HG02588 (cell line): ENCODE data around the gene KLHL3.

ENCODE experiments used
- ATAC-seq: cut with Tn5 transposase; IDR thresholded peaks from one replicate; pipeline ENCODE4 v1.9.1; 2021; ENCODE audit warnings: mild to moderate bottlenecking, moderate library complexity; ENCODE audit not compliant: unreplicated experiment

Gene KLHL3

DNA sequence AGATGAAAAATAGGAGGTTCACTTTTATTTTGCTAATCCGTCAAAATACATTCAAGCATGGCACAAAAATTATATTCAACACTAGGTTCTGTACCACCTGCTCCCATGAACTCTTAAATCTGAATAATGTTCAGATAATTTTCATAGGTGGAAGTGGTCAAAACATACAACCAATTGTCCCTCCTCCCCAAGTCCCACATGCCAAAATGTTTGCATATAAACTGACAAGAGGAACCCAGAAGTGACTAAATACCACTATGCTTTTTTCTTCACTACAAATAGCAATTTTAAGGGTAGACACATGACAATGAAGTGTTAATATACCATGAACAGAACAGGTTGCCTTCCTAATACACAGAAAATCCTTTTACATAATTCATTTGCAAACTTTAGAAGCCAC, 14.5 kb upstream of the KLHL3 start:
- no peak for ATAC-seq

DNA sequence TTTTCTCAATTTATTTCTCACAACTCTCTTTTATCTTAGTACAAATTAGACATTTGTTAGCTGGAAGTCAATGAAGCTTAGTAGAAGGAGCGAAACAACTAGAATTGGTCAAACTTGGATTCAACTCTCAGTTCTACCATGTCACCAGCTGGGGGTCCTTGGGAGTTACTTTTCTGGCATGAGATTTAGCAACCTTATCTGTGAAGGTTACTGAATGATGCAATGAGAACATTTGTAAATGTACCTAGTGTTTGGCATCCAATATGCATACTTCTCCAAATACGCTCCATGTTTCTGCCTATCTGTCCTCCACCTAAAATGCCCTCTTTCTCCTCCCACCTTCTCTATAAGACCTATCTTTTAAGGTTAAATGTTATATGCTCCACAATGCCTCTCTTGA, 12.0 kb upstream of the KLHL3 start:
- ATAC-seq, result no peak

DNA sequence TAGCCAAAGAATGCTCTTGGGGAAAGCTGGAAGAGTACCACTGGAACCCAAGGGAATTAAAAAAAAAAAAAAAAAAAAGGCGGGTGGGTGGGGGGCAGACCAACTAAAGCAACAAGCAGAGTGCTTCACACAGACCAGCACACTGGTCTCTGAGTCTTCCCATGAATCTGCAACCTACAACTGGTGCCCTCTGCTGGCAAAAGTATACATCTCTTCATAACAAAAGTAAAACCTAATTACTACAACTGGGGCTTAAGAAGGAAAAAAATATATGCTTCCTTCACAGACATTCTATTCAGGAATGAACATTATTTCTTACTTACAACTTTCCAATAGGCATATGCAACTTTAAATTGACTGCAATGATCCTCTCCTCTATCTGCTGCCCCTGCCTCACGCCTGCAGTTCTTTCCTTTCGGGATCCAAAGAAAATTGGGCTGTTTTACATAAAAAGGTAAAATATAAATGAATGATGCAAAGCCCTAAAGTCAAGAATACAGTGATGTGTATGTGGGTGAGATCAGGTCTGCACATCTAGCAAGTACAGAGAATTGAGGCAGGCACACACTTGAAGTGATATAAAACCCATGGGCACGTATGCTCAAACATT, 7.2 kb upstream of the KLHL3 start:
- no peak for ATAC-seq

DNA sequence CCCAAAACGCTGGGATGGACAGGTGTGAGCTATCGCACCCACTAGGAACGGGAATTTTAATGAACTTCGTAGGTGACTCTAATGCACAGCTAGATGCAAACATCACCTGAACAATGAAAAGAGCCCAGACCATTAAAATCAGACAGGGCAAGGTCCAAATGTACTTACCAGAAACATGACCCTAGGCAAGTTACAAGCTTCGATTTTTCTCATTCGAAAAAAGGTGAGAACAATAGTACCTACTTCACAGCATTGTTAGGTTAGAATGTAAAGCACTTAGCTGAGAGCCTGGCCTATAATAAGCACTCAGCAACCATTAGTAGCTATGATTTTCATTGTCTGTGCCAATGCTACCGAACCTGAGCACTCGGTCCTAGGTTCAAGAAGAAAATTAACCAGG, 5.8 kb upstream of the KLHL3 start:
- ATAC-seq, result no peak

DNA sequence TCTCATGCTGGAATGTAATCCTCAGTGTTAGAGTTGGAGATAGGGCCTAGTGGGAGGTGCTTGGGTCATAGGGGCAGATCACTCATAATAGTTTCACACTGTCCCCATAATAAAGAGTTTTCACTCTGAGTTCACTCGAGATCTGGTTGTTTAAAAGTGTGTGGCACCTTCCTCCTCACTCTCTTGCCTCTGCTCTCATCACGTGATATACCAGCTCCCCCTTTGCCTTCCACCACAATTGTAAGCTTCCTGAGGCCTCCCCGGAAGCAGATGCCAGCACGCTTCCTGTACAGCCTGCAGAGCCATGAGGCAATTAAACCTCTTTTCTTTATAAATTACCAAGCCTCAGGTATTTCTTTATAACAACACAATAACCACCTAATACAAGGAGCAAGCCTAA, 3.8 kb upstream of the KLHL3 start:
- no peak for ATAC-seq

DNA sequence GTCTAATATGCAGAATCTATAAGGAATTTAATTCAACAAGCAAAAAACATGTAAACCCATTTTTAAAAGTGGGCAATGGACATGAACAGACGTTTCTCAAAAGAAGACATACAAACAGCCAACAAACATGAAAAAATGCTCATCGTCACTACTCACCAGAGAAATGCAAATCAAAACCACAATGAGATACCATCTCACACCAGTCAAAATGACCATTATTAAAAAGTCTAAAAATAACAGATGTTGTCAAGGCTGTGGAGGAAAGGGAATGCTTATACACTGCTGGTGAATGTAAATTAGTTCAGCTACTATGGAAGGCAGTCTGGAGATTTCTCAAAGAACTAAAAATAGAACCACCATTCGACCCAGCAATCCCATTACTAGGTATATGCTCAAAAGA, 3.1 kb upstream of the KLHL3 start:
- ATAC-seq, result no peak

DNA sequence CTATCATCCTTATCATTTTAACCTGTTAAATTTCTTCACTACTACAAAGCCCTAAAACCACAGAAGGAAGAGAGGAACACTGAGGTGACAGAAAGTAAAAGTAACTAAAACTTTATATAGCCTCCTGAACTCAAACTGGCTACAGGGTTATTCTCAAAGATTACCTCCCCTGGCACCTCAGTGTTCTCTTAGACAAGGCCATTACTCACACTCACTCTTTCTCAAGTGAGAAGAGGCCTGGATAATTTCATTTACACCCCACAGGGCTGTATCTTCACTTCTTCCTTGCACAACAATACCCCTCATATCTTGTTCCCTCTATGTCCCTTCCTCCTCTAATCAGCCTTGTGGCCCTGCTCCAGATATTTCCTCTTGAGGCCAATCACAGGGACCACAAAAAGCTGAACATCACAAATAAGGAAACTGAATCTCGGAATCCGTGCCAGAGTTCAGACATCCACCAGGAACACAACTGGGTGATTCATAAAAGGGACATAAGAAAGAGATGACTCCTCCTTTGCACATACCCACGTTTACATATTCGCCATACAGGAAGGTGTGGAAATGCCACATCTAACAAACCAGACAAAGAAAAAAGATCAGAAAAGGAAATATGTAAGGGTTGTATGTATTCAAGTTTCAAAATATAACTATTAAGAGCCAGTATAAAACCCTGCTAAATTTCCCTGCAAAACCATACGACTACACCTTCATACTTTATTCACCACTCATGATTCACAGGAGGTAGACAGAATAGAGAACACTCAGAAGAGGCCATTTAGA, 1.7 kb upstream of the KLHL3 start:
- ATAC-seq, result no peak

DNA sequence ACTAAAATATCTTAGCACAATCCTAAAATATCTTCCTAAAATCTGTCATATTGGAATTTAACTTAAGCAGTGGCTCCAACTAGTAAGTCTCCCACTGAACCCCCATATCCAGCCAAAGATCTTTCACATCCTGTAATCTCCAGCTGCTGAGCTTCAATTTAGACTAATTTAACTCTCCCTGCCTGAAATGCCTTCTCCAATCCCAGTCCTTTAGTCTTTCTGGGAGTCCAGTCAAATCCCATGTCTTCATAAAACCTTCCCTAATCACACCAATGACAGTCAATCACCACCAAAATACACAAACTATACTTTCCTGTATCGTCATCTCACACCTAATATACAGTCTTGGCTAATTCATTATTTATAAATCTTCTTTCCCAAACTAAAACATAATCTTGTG, 607 bp upstream of the KLHL3 start:
- no peak for ATAC-seq

DNA sequence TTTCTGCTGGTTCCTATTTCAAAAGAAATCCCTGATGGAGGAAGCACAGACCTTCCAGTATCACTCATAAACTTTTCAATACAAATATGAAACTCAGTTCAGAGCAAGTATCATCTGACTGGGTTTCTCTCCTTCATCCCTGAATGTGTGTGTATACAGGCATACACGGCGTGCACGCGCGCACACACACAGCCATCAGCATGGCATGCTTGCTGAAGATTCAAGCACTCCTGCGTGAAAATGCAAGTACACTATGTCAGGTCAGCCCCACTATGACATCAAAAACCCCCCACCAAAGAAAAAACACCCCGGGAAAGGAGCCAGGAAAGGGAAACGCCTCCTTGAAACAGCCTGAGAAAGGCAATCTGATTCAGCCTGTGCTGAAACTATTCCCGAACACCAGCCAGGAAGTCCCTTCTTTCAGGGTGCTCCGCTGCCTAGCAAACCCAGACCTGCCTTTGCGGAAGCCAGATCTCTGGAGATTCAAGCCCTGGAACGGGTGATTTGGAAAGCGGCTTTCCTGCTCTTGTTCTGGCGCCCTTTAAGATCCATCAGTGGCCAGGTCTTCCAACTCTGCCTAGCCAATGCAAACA, 831 bp downstream of the KLHL3 start:
- no peak for ATAC-seq

DNA sequence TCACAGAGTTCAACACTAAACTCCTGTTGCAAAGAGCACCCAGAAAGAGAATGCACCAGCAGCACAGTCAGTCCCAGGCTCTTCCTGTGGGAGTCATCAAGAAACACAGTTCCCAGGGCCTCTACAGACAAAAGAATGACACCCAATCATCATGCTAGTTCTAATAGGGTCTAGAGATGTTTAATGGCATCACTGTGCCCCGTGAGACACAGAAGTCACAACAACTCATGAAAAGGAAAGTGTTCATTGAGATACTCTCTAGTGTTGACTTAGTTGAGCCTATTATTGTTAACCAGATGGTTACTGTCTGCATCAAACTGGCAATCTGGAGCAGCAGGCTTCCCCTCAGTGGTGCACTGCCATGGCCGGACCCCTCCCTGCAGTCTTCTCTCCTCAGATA, 1.6 kb downstream of the KLHL3 start:
- no peak for ATAC-seq

DNA sequence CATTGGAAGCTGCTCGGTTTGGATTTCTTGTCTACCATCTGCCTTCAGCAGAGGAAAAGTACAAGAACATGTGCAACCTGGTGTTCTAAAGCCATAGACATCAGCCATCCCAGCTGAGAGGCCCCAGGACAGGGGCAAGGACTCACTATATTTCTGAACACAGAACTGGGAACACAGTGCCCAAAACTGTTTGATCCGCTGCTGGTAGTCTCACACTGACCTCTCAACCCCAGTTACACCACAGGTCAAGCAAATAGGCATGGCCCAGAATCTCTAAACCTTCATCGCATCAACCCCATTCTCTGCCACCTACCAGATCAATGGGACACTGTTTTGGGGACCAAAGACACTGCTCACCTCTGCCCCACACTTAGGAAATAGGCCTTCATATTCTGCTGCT, 2.0 kb downstream of the KLHL3 start:
- no peak for ATAC-seq

DNA sequence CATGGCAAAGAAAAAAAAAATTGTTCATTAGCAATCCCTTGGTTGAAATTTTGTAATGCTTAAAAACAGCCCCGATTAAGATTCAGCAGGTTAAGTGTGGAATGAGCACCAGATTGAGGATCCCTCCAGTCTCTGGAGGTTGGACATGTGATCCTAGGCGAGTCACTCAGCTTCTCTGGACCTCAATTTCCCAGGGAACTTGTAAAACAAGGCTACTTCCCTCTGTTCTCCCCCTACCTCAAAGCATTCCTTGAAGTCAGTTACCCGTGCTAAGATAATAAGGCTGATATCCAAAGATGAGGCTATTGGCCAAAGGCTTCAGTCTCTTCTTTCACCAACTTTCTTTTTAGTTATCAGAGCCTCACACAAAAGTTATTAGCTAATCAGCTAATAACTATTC, 2.9 kb downstream of the KLHL3 start:
- no peak for ATAC-seq

DNA sequence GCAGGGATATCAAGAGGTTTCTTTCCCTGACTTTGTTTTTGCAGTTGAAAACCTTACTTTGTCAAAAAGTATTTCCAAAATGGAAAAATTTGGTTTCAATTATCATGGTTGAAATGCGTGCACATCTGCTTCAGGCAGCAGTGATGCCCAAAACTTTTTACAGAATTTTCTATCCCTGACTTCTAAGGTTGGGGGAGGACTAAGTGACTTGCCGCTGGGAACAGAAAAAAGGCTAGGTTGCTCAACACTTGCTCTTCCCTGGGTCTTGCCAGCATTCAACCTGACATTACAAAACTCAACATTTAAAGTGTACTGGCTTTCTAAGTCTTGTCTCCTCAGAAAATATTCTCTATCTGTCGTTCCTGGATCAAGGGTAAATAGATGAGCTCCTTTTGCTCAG, 4.7 kb downstream of the KLHL3 start:
- ATAC-seq, result no peak

DNA sequence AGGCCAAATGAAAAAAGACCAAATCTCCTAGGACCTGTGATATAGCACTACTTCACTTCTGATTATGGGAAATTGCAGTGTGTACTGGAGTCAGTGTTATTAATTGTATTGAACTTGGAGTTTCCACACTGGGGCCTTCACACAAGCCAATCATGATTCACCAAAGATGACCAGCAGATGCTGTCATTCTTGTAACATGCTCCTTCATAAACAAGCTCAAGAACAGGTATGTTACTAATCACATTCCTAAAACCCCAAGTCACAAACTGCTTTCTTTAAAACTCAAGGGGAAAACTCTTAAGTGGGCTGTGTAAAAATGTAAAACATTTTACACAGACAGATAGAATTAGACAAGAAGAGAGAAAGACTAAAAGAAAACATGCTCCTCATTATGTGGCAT, 5.6 kb downstream of the KLHL3 start:
- ATAC-seq, result no peak

DNA sequence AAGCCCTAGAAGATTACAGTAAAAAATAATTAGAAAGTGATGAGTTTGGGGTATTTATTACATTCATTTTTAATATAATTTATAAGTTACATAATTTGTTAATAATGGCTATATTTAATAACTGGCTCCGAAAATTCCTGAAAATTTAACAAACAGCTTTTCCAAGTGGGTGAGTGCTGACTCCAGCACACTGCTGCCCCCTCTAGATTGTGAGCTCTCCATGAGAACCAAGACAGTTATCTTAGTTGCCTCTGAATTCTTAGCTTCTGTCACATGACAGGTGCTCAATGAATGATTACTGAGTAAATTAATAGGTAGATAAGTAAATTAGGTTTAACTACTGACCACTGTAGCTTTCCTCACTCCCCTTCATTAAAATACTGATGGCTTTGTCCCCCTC, 7.8 kb downstream of the KLHL3 start:
- no peak for ATAC-seq

DNA sequence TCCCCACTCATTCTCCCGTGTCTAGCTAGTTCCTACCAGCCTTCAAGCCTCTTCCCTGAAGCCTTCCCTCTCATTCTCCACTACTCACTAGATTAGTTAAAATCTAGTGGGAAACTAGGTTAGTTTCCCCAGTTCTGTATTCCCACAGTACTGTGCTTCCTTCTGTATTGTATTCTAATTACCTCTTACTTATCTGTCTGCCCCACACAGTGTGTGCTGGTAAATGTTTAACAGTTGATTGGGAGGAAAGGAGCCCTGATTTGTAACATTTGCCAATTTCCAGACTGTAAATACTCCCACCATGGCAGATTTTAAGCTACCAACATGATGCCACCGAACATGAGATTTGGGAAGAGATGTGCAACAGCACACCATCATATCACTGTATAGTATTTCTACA, 8.3 kb downstream of the KLHL3 start:
- no peak for ATAC-seq

DNA sequence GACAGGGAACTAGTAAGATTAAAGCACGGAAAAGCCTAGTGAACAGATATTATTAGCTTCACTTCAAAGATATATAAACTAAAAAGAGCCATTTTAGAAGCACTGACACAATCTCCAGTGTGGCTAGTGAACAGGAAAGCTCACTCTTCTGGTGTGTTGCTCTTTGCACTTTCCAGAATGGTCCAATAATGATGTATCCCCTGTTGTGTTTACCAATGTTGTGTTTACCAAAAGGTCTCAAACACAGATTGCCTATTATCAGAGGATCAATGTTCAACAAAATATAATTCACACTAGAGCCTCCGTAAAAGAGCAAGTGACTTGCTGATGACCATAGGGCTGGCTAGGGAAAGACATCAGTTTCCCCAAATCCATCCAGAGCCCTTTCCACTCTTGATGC, 11.6 kb downstream of the KLHL3 start:
- ATAC-seq, result no peak

DNA sequence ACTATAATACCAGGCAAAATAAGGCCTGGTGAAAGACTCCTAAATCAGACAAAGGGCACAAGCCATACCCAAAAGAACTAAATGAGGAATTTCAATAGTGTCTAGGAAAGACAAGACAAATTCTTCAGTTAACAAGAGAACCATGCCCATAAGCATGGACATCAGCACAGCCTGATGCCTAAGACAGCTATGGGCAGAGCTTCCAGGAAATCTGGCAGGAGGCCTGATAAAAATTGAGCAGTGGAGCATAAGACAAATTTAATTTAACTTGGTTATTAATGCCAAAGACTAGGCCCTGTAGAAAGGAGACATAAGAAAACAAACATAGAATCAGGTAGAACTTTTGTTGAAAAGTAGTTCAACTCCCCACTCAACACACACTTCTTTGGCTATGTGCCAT, 17.3 kb downstream of the KLHL3 start:
- ATAC-seq, result no peak

DNA sequence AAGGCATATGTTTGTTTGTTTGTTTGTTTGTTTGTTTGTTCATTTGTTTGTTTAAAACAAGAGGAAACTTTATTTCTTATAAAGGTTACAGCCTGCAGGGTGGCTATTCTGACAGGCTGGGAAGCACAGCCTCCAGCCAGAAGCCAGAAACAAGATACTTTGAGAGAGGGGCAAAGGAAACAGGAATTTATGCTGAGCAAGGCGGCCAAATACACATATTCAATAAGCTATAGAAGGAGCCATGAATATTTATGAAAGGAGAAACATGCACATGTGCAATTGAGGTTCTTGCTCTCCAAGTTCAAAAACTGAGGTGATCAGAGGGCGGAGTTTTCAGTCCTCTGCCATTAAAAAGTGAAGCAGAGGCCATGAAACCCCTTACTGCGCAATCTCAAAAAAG, 19.6 kb downstream of the KLHL3 start:
- no peak for ATAC-seq

DNA sequence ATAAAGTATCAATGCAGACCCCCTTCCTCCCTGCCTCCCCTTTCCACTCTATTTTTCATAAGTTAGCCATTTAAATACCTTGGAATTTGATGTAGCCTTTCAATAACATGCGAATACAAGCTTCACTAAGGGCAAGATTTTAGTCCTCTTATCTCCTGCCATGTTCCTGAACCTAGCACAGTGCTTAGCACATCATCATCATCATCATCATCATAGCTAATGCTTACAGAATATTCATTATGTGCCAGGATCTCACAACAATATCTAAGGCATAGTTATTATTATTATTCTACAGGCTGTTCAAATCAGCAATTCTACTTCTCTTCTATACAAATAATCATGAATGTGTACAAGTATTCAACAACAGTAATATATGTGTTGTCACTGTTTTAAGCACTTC, 20.4 kb downstream of the KLHL3 start:
- ATAC-seq, result no peak

DNA sequence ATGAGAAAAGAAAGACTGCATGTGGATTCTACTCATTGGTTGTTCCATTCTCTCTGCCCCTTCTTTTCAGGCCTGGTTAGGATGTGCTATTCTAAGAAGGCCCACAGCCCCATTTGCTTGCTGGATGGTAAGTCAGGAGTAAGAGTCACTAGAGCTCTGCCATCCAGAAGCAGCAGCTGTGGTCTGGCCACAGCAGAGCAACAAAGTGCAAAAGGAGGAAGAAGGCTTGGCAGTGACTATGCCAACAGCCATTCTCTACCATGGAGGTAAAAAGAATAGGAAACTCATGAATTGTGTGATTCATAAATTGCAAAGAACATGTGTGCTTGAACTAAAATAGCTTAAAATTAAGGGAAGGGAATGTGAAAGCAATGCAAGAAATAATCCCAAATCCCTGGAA, 20.9 kb downstream of the KLHL3 start:
- no peak for ATAC-seq

DNA sequence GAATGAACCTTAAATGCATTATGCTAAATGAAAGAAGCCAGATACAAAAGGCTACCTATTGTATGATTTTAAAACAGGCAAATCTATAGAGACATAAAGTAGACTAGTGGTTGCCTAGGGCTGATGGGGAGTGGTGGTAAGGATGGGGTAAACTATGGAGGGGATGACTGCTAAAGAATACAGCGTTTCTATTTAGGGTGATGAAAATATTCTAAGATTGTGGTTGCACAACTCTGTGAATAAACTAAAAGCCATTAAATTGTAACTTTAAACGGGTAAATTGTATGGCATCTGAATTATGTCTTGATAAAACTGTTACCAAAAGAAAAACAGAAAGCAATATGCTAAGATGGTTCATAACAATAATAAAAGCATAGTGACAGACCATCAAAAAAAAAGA, 21.4 kb downstream of the KLHL3 start:
- no peak for ATAC-seq
